SU-DHL-6 (cell line): ENCODE data around the gene PTGR3.

Experiments used
- CTCF ChIP-seq: fragments of 200-600 bp; sonication (generic); IDR thresholded peaks from one replicate; pipeline ENCODE4 v1.5.1; 2017; ENCODE audit warnings: antibody characterized with exemption, mild to moderate bottlenecking, low read length, moderate library complexity; ENCODE audit not compliant: insufficient read depth, poor library complexity, severe bottlenecking
- EZH2phosphoT487 ChIP-seq: fragments of 200-600 bp; sonication (generic), shearing (Covaris generic); conservative IDR thresholded peaks from 2 replicates; pipeline ENCODE4 v1.6.1; 2018; ENCODE audit warnings: mild to moderate bottlenecking, antibody characterized with exemption, low read length, moderate library complexity, mixed read lengths

- no peak for TF ChIP-seq EZH2phosphoT487
- TF ChIP-seq CTCF: no peak
Observed at GRCh38 chr18:75163736-75164135, 45.2 kb downstream of the PTGR3 start.
